ENCODE measurements around the gene SPDYE2B.
"Not testable (repeated sequence)": the region's sequence is repeated elsewhere in the genome, so short reads cannot be mapped to it uniquely, and the experiment has no call there.

The SPDYE2B gene, protein sequence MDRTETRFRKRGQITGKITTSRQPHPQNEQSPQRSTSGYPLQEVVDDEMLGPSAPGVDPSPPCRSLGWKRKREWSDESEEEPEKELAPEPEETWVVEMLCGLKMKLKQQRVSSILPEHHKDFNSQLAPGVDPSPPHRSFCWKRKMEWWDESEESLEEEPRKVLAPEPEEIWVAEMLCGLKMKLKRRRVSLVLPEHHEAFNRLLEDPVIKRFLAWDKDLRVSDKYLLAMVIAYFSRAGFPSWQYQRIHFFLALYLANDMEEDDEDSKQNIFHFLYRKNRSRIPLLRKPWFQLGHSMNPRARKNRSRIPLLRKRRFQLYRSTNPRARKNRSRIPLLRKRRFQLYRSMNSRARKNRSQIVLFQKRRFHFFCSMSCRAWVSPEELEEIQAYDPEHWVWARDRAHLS

DNA sequence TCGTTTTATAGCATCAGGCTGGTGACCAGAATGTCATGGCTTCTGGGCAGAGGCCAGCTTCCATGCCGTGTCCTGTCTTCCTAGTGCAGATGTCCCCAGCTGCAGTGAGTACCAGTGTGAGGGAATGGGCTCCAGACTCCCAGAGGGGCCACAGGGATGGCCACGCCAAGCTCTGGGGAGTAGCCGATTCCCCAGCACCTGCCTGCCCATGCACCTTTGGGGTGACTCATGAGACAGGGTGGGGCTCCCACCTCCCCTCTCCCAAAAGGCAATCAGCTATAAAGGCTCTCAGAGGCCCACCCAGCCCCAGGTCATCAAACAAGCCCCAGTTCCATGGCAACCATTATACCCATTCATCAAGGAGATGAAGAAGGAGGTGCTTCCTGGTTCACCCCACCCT lies at the start of gene SPDYE2B:
SPDYE2B (plus strand) TSS at position 396 of the 400 bp plus-strand sequence. CDS start 2,030 bp downstream, outside the sequence.
- not testable (repeated sequence) for H3K4me3 ChIP-seq (ENCODE audit: low read length); H3K36me3 ChIP-seq (ENCODE audit: control insufficient read depth, low read depth, low read length); H3K4me1 ChIP-seq (ENCODE audit: control insufficient read depth, low read depth, low read length); H3K9me3 ChIP-seq (ENCODE audit: control insufficient read depth, low read depth, low read length); H3K27me3 ChIP-seq (ENCODE audit: control insufficient read depth, insufficient read depth, low read length); H3K9ac ChIP-seq (ENCODE audit: low read length); H3K27ac ChIP-seq (ENCODE audit: low read length)

GRCh38 chr7:102602317-102602716 lies 47.8 kb upstream of the SPDYE2B start:
- not testable (repeated sequence) for H3K4me3 ChIP-seq (ENCODE audit: low read length); H3K9ac ChIP-seq (ENCODE audit: low read length); H3K4me1 ChIP-seq (ENCODE audit: control insufficient read depth, low read depth, low read length); H3K36me3 ChIP-seq (ENCODE audit: control insufficient read depth, low read depth, low read length); H3K9me3 ChIP-seq (ENCODE audit: control insufficient read depth, low read depth, low read length); H3K27me3 ChIP-seq (ENCODE audit: control insufficient read depth, insufficient read depth, low read length); H3K27ac ChIP-seq (ENCODE audit: low read length)

- not testable (repeated sequence) for H3K27me3 ChIP-seq (ENCODE audit: control insufficient read depth, insufficient read depth, low read length); H3K4me3 ChIP-seq (ENCODE audit: low read length); H3K36me3 ChIP-seq (ENCODE audit: control insufficient read depth, low read depth, low read length); H3K27ac ChIP-seq (ENCODE audit: low read length); H3K9me3 ChIP-seq (ENCODE audit: control insufficient read depth, low read depth, low read length); H3K9ac ChIP-seq (ENCODE audit: low read length); H3K4me1 ChIP-seq (ENCODE audit: control insufficient read depth, low read depth, low read length)
These were observed 45.5 kb upstream of the SPDYE2B start for GRCh38 chr7:102604431-102605145.

GRCh38 chr7:102606848-102607247 lies 43.3 kb upstream of the SPDYE2B start:
- H3K27ac ChIP-seq (ENCODE audit: low read length); H3K4me1 ChIP-seq (ENCODE audit: control insufficient read depth, low read depth, low read length); H3K9me3 ChIP-seq (ENCODE audit: control insufficient read depth, low read depth, low read length); H3K36me3 ChIP-seq (ENCODE audit: control insufficient read depth, low read depth, low read length); H3K4me3 ChIP-seq (ENCODE audit: low read length); H3K9ac ChIP-seq (ENCODE audit: low read length); H3K27me3 ChIP-seq (ENCODE audit: control insufficient read depth, insufficient read depth, low read length): not testable (repeated sequence)

DNA sequence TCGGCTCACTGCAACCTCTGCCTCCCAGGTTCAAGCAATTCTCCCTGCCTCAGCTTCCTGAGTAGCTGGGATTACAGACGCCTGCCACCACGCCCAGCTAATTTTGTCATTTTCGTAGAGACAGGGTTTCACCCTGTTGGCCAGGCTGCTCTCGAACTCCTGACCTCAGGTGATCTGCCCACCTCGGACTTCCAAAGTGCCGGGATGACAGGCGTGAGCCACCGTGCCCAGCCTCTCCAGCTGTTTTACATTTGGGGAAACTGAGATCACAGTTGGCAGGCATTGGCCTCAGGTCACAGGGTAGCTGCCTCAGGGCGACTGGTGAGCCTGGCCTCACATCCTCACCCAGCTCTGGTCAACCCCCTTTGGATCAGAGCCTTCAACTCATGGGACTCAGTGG lies 40.4 kb upstream of the SPDYE2B start:
- not testable (repeated sequence) for H3K9me3 ChIP-seq (ENCODE audit: control insufficient read depth, low read depth, low read length); H3K4me1 ChIP-seq (ENCODE audit: control insufficient read depth, low read depth, low read length); H3K36me3 ChIP-seq (ENCODE audit: control insufficient read depth, low read depth, low read length); H3K27ac ChIP-seq (ENCODE audit: low read length); H3K27me3 ChIP-seq (ENCODE audit: control insufficient read depth, insufficient read depth, low read length); H3K4me3 ChIP-seq (ENCODE audit: low read length); H3K9ac ChIP-seq (ENCODE audit: low read length)

DNA sequence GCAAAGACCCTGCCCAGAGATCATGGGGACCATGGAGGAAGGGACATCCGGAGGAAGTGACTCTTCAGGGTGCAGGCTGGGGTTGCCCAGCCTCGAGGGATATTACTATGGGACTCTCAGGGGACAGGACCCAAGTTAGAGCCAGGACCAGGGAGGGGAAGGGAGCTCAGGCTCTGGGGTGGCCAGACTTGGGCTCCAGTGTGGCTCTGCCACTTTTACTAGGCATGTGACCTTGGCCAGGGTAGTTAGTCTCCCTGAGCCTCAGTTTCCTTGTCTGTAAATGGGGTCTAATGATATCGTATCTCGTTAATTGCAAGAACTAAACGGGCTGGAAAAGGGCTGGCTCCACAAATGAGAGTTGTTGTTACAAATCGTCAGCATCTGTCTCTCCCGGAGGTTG lies 39.7 kb upstream of the SPDYE2B start:
- not testable (repeated sequence) for H3K36me3 ChIP-seq (ENCODE audit: control insufficient read depth, low read depth, low read length); H3K27me3 ChIP-seq (ENCODE audit: control insufficient read depth, insufficient read depth, low read length); H3K4me1 ChIP-seq (ENCODE audit: control insufficient read depth, low read depth, low read length); H3K27ac ChIP-seq (ENCODE audit: low read length); H3K4me3 ChIP-seq (ENCODE audit: low read length); H3K9me3 ChIP-seq (ENCODE audit: control insufficient read depth, low read depth, low read length); H3K9ac ChIP-seq (ENCODE audit: low read length)

- not testable (repeated sequence) for H3K9me3 ChIP-seq (ENCODE audit: control insufficient read depth, low read depth, low read length); H3K27ac ChIP-seq (ENCODE audit: low read length); H3K9ac ChIP-seq (ENCODE audit: low read length); H3K27me3 ChIP-seq (ENCODE audit: control insufficient read depth, insufficient read depth, low read length); H3K4me1 ChIP-seq (ENCODE audit: control insufficient read depth, low read depth, low read length); H3K4me3 ChIP-seq (ENCODE audit: low read length); H3K36me3 ChIP-seq (ENCODE audit: control insufficient read depth, low read depth, low read length)
These were observed 39.0 kb upstream of the SPDYE2B start for GRCh38 chr7:102611013-102611674.

DNA sequence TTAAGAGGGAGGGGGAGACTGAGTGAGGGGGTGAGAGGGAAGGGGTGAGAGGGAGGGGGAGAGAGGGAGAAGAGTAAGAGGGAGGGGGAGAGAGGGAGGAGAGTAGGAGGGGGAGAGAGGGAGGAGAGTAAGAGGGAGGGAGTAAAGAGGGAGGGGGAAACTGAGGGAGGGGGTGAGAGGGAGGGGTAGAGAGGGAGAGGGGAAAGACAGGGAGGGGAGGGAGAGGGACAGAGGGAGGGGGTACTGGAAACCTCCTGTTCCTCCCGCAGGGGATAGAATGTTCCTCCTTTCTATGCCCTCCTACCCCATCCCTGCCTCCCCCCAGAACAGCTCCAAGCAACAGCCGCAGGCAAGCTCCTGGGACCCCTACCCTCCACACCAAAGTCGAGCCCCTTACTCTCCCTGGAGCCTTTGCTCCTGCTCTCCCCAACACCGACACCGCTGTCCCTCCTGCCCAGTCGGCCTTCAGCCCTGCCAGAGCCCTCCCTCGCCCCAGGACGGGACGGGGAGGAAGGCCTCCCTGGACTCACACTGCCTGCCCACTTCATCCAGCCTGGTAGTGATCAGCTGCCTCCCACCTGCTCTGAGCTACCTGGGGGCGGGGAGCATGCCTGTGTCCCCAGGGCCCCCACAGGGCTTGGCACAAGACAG lies 38.3 kb upstream of the SPDYE2B start:
- not testable (repeated sequence) for H3K27me3 ChIP-seq (ENCODE audit: control insufficient read depth, insufficient read depth, low read length); H3K9me3 ChIP-seq (ENCODE audit: control insufficient read depth, low read depth, low read length); H3K9ac ChIP-seq (ENCODE audit: low read length); H3K4me1 ChIP-seq (ENCODE audit: control insufficient read depth, low read depth, low read length); H3K27ac ChIP-seq (ENCODE audit: low read length); H3K36me3 ChIP-seq (ENCODE audit: control insufficient read depth, low read depth, low read length); H3K4me3 ChIP-seq (ENCODE audit: low read length)

GRCh38 chr7:102613575-102614345 lies 36.4 kb upstream of the SPDYE2B start:
- H3K4me1 ChIP-seq (ENCODE audit: control insufficient read depth, low read depth, low read length); H3K4me3 ChIP-seq (ENCODE audit: low read length); H3K9me3 ChIP-seq (ENCODE audit: control insufficient read depth, low read depth, low read length); H3K36me3 ChIP-seq (ENCODE audit: control insufficient read depth, low read depth, low read length); H3K27me3 ChIP-seq (ENCODE audit: control insufficient read depth, insufficient read depth, low read length); H3K27ac ChIP-seq (ENCODE audit: low read length); H3K9ac ChIP-seq (ENCODE audit: low read length): not testable (repeated sequence)

GRCh38 chr7:102614346-102614697 lies 35.8 kb upstream of the SPDYE2B start:
- not testable (repeated sequence) for H3K36me3 ChIP-seq (ENCODE audit: control insufficient read depth, low read depth, low read length); H3K27me3 ChIP-seq (ENCODE audit: control insufficient read depth, insufficient read depth, low read length); H3K4me3 ChIP-seq (ENCODE audit: low read length); H3K4me1 ChIP-seq (ENCODE audit: control insufficient read depth, low read depth, low read length); H3K9me3 ChIP-seq (ENCODE audit: control insufficient read depth, low read depth, low read length); H3K9ac ChIP-seq (ENCODE audit: low read length); H3K27ac ChIP-seq (ENCODE audit: low read length)

- H3K27ac ChIP-seq (ENCODE audit: low read length); H3K9ac ChIP-seq (ENCODE audit: low read length); H3K27me3 ChIP-seq (ENCODE audit: control insufficient read depth, insufficient read depth, low read length); H3K4me1 ChIP-seq (ENCODE audit: control insufficient read depth, low read depth, low read length); H3K9me3 ChIP-seq (ENCODE audit: control insufficient read depth, low read depth, low read length); H3K36me3 ChIP-seq (ENCODE audit: control insufficient read depth, low read depth, low read length); H3K4me3 ChIP-seq (ENCODE audit: low read length): not testable (repeated sequence)
These were observed 35.2 kb upstream of the SPDYE2B start for GRCh38 chr7:102614873-102615272.

Measured in iPS-18a (cell line).